Astrocyte of the spinal cord (primary cell): ENCODE data around the gene THAP6.

Experiments used
- DNase-seq: peaks from one replicate; pipeline ENCODE4 v3.0.0; 2011; ENCODE audit warnings: low read depth, low spot score
- H3K4me3 ChIP-seq: 2 replicates; pipeline ENCODE4 v1.5.1; 2011; ENCODE audit warnings: low read depth, mild to moderate bottlenecking, low read length, moderate library complexity
- in situ Hi-C: cut with HindIII; loops from 2 replicates; pipeline ENCODE4 v1.10.0; 2017; ENCODE audit warnings: low sequenced_read_pairs
- TF ChIP-seq, protein P1 (sequence below): IDR thresholded peaks from 2 replicates; pipeline ENCODE4 v1.5.1; 2012; ENCODE audit warnings: low read depth, mild to moderate bottlenecking, low read length, inconsistent platforms

THAP6 gene

DNA sequence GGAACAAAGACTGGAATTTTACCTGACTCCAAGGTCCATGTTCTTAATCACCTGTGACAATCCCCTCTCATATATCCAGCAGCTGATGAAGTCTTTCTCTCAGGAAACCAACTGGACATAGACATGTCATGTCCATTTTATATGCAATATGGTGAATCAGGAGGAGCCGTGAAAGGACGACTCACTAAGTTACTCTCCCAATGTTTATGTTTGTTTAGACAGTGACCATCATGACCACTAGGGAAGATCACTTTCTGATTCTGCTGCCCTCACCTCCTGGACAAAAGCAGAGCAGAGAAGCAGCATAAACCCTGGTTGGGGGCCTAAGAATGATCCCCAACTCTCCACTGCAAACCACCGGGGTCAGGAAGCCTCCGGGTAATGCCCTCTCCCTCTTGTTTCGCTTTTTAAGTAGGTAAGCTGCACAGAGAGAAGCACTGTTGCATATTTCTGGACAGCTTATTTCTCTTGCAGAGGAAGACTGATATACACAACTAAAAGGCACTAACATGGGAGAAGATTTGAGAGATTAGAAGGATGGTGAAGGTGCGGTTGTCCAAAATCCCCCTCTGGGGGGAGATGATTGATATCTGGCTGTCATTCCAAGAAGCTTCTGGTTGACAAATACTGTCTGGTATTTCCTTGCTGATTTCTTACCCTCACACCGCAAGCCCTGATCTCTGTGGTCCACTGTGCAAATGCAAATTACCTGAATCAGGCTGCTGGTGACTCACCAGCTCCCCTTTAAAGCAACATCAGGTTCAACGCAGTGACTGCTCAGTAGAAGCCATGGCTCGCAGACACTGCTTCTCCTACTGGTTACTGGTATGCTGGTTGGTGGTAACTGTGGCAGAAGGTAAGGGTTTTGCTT lies 41.3 kb downstream of the THAP6 start, which contains the start of gene ODAPH:
Gene ODAPH (plus strand): TSS at position 773 of the 871 bp plus-strand sequence. CDS start 17 bp downstream, at position 790.
- DNase-seq, result peak; percentile 83
- in situ Hi-C loops, result no loop called here
- H3K4me3 ChIP-seq, result no peak within 1 kb of the TSS

DNA sequence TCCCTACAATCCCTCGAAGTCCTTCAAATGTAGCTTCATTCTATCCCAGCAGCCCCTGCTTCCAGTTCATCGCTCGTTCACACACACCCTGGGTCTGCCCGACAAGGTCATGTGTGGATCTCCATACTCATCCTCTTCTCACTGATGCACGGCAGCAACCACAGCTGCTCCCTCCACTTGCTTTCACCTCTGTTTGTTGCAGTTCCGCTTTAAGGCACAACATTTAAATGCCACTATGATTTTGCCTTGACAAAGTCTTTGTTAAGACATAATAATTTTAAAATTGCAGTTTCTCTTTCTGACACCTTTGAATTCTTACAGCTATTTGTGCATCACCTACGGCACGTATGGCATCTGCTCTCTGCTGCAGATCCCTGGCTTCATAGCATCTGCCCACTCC lies 43.4 kb downstream of the THAP6 start:
- in situ Hi-C loops, result no loop called here
- TF ChIP-seq, protein P1, sequence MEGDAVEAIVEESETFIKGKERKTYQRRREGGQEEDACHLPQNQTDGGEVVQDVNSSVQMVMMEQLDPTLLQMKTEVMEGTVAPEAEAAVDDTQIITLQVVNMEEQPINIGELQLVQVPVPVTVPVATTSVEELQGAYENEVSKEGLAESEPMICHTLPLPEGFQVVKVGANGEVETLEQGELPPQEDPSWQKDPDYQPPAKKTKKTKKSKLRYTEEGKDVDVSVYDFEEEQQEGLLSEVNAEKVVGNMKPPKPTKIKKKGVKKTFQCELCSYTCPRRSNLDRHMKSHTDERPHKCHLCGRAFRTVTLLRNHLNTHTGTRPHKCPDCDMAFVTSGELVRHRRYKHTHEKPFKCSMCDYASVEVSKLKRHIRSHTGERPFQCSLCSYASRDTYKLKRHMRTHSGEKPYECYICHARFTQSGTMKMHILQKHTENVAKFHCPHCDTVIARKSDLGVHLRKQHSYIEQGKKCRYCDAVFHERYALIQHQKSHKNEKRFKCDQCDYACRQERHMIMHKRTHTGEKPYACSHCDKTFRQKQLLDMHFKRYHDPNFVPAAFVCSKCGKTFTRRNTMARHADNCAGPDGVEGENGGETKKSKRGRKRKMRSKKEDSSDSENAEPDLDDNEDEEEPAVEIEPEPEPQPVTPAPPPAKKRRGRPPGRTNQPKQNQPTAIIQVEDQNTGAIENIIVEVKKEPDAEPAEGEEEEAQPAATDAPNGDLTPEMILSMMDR, result no peak
- H3K4me3 ChIP-seq, result no peak overlapping the region
- no peak for DNase-seq

More for the DNA sequence above, 41.3 kb downstream of the THAP6 start, which contains the start of gene ODAPH:
- TF ChIP-seq, protein P1, result peak; percentile 5

DNA sequence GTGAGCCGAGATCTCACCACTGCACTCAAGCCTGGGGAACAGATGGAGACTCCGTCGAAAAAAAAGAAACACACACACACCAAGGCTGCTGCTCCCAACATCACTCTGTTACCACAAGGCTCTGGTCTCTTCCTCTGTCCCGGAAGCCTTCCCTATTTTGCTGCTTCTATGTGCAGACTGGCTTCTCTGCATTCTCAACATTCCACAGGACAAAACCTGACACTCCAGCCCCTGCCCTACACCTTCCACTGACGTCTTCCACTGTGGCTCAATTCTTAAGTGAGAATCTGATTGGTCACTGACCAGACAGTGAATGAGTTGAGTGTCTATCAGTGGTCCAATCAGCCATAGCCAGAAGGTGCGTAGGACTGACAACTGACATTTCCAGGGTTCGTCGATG lies 47.5 kb downstream of the THAP6 start:
- TF ChIP-seq, protein P1, result no peak
- no peak for DNase-seq
- in situ Hi-C loops, result no loop called here
- no peak overlapping the region for H3K4me3 ChIP-seq

DNA sequence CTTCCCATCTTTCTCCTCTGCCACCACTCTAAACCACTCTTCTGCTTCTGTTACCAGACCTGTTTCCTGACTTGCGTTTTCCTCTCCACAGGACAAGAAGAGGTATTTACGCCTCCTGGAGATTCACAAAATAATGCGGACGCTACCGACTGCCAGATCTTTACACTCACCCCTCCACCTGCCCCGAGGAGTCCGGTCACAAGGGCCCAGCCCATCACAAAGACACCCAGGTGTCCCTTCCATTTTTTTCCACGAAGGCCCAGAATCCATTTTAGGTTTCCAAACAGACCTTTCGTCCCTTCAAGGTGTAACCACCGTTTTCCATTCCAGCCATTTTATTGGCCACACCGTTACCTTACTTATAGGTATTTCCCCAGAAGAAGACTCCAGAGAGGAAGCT lies 49.8 kb downstream of the THAP6 start:
- DNase-seq, result no peak
- in situ Hi-C loops, result no loop called here
- H3K4me3 ChIP-seq, result no peak overlapping the region
- TF ChIP-seq, protein P1, result no peak

DNA sequence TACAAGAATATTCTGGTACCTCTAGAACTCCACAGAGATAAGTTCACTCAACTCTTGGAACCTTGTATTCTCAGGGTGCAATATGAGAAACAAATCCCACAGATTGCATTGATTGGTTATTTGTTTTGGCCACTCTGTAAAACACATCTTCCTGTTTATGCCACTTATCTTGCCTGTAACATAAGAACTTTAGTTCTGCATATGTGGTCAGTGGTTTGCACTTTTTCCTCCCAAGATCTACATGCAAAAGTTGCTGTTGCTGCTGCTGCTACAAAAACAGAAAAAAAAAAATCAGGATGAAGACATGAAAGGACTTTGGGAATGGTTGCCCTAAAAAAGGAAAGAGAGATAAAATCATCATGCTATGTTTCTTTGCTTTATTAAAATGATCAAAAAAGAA lies 51.2 kb downstream of the THAP6 start:
- TF ChIP-seq, protein P1, result no peak
- H3K4me3 ChIP-seq, result no peak overlapping the region
- in situ Hi-C loops, result no loop called here
- no peak for DNase-seq

DNA sequence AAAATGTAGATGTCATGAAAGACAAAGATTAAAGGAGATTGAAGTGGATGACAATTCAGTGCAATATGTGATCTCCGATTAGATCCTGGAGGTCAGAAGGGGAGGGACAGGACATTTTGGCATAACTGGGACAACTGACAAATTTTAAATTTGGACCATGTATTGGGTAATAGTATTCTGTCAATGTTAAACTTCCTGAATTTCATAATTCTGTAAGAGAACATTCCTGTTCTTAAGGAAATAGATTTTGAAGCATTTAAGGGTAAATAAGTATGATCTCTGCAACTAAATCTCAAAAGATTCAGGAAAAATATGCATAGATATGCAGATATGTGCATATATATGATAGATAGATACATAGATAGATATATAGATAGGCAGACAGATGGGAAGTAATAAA lies 52.6 kb downstream of the THAP6 start:
- no peak overlapping the region for H3K4me3 ChIP-seq
- TF ChIP-seq, protein P1, result no peak
- no peak for DNase-seq
- in situ Hi-C loops, result no loop called here
